BLaER1 treated with 17β-estradiol and CSF1 and Interleukin-3, amounts not matched to agents 10 nM and 100 nM (cell line): ENCODE measurements around the gene PSMC1.

Experiments
- H3K27ac ChIP-seq, 11 experiments: shearing (Covaris generic); formaldehyde crosslinking; 2 replicates each; pipeline ENCODE4 v1.8.1; 2022
- H3K27me3 ChIP-seq, 11 experiments: shearing (Covaris generic); formaldehyde crosslinking; 2 replicates each; pipeline ENCODE4 v1.8.1; 2022
- H3K36me3 ChIP-seq, 11 experiments: shearing (Covaris generic); formaldehyde crosslinking; 2 replicates each; pipeline ENCODE4 v1.8.1; 2022
- H3K4me1 ChIP-seq, 10 experiments: shearing (Covaris generic); formaldehyde crosslinking; 2 replicates each; pipeline ENCODE4 v1.8.1; 2022
- H3K4me2 ChIP-seq, 11 experiments: shearing (Covaris generic); formaldehyde crosslinking; 2 replicates each; pipeline ENCODE4 v1.8.1; 2022
- H3K4me3 ChIP-seq, 10 experiments: shearing (Covaris generic); formaldehyde crosslinking; 2 replicates each; pipeline ENCODE4 v1.8.1; 2022
- H3K9ac ChIP-seq, 11 experiments: shearing (Covaris generic); formaldehyde crosslinking; 2 replicates each; pipeline ENCODE4 v1.8.1; 2022
- H3K9me3 ChIP-seq, 11 experiments: shearing (Covaris generic); formaldehyde crosslinking; replicated peaks in 1 of 11; 2 replicates each; pipeline ENCODE4 v1.8.1; 2022
- H4K20me1 ChIP-seq, 11 experiments: shearing (Covaris generic); formaldehyde crosslinking; 2 replicates each; pipeline ENCODE4 v1.8.1; 2022
- Cebpa-rat ChIP-seq, 11 experiments: shearing (Covaris generic); IDR thresholded peaks; 2 replicates each; pipeline ENCODE4 v1.8.1; 2022

Gene PSMC1

DNA sequence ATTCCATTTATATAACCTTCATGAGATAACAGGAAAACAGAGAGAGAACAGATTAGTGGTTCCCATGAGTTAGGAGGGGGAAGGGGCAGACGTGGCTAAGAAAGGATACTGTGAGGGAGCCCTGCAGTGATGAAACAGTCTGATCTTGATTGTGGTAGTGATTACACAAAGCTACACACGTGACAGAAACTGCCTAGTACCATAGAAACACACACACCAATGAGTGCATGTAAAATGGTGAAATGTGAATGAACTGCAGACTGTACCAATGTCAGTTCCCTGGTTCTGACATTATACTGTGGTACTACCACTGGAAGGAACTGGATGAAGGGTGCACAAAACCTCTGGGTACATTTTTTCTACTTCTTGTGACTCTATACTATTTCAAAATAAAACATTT, 38.5 kb downstream of the PSMC1 start:
- H3K9ac ChIP-seq = no peak overlapping the region
- H3K4me2 ChIP-seq = no peak overlapping the region
- peaks cover 75 to 100% (median 89%) of the 10 kb centered on the region in 11 experiments for H3K36me3 ChIP-seq
- no peak overlapping the region for H3K27ac ChIP-seq
- no peaks in the 10 kb centered on the region for H3K27me3 ChIP-seq
- peaks cover 0 to 15% (median 5%) of the 10 kb centered on the region in 10 experiments; a peak in 13 of 20 replicates for H3K4me1 ChIP-seq
- no peak overlapping the region for H3K4me3 ChIP-seq
- H4K20me1 ChIP-seq = peaks cover 0 to 7% (median 0%) of the 10 kb centered on the region in 11 experiments; a peak in 3 of 22 replicates
- TF ChIP-seq Cebpa-rat (IDR thresholded peaks at IDR 0.05) = no peak
- H3K9me3 ChIP-seq = no peaks in the 10 kb centered on the region

DNA sequence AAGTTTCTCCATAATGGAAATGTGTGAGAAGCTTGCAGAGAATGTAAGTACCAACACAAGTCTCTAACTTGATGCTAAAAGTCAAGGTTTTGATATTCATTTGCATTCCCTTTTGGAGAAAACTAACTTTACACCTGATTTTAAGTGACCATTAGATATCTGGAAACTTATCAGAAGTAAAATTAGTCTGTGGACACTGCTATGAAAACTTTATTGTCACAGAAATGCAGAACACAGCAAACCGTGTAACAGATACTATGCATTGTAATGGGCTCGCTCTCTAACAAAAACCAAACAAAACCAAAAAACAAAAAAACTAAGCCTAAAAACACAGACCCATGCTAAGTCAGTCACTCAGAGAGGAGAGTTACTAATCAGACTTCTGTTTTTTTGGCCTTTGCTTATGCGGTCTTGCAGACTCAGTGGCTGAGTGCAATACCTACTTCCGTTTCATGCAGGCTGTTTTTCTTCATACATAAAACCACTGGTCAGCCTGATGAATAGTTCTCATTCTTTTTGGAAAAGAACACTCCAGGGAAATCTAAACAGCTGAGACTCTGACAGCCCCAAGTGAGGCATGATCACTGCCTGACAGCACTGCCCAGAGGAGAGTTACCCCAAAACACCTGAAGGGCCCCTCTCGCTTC, 39.6 kb downstream of the PSMC1 start:
- H3K36me3 ChIP-seq = peaks cover 65 to 95% (median 80%) of the 10 kb centered on the region in 11 experiments
- H3K9me3 ChIP-seq = no peaks in the 10 kb centered on the region
- peaks cover 2 to 24% (median 13%) of the 10 kb centered on the region in 10 experiments; a peak in 18 of 20 replicates for H3K4me1 ChIP-seq
- H4K20me1 ChIP-seq = peaks cover 0 to 7% (median 0%) of the 10 kb centered on the region in 11 experiments; a peak in 3 of 22 replicates
- no peak overlapping the region for H3K9ac ChIP-seq
- H3K27ac ChIP-seq = no peak overlapping the region
- TF ChIP-seq Cebpa-rat (IDR thresholded peaks at IDR 0.05) = no peak
- H3K4me2 ChIP-seq = no peak overlapping the region
- no peak overlapping the region for H3K4me3 ChIP-seq
- H3K27me3 ChIP-seq = no peaks in the 10 kb centered on the region

DNA sequence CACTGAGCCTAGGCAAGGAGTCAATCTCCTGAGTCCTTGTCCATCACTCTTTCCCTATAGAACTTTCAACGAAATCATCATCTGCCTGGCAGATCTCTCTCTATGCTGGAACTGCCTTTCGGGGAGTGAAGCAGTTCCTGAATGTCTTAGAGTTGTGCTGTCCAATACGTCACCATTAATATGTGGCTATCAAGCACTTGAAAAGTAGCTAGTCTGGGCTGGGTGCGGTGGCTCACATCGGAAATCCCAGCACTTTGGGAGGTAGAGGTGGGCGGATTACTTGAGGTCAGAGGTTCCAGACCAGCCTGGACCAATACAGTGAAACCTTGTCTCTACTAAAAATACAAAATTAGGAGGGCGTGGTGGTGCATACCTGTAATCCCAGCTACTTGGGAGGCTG, 40.3 kb downstream of the PSMC1 start:
- H3K4me3 ChIP-seq = no peak overlapping the region
- H3K27me3 ChIP-seq = no peaks in the 10 kb centered on the region
- no peak overlapping the region for H3K4me2 ChIP-seq
- TF ChIP-seq Cebpa-rat (IDR thresholded peaks at IDR 0.05) = no peak
- H3K9me3 ChIP-seq = no peaks in the 10 kb centered on the region
- peaks cover 5 to 30% (median 17%) of the 10 kb centered on the region in 10 experiments; a peak in 18 of 20 replicates for H3K4me1 ChIP-seq
- peaks cover 59 to 95% (median 77%) of the 10 kb centered on the region in 11 experiments for H3K36me3 ChIP-seq
- H4K20me1 ChIP-seq = peaks cover 0 to 5% (median 0%) of the 10 kb centered on the region in 11 experiments; a peak in 3 of 22 replicates
- H3K9ac ChIP-seq = no peak overlapping the region
- H3K27ac ChIP-seq = no peak overlapping the region

DNA sequence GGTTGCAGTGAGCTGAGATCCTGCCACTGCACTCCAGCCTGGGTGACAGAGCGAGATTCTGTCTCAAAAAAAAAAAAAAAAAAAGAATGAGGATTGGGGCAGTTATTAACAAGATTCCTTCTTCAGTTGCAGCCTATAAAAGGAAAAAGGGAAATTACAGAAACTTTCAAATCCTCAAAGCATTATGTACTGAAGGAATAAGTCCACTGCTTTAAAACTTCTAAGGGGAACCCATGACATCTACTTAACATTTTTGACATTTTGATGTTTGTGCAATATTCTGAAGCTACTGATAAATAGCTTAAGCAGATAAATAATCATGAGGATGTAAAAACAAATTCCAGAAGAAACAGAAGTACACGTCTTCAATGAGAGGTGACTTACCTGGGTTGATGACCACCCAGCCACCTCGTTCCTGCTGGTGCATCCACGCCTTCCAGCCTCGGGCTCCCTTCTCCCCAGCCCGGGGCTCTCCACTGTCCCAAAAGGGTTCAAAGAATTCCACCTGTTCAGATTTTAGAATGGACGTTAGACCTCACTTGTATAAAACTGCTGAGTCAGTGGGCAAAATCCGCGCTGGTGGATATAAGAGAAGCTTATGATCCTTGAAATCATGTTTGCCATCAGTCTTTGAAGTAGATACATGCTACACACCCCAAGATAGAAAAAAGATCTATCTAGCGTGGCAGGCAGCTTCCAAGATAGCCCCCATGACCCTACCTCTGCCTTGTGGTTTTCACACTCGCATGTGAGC, 41.7 kb downstream of the PSMC1 start:
- Histone ChIP-seq H3K27me3 (no peaks in the 10 kb centered on the region), H3K36me3 (peaks cover 55 to 95% (median 75%) of the 10 kb centered on the region in 11 experiments), H3K4me1 (peaks cover 5 to 30% (median 17%) of the 10 kb centered on the region in 10 experiments; a peak in 18 of 20 replicates), H3K4me2 (no peak overlapping the region), H3K4me3 (no peak overlapping the region), H3K27ac (no peak overlapping the region), H3K9ac (no peak overlapping the region), H3K9me3 (no peaks in the 10 kb centered on the region), H4K20me1 (peaks cover 0 to 9% (median 0%) of the 10 kb centered on the region in 11 experiments; a peak in 2 of 22 replicates)
- TF ChIP-seq Cebpa-rat (IDR thresholded peaks at IDR 0.05) = no peak

DNA sequence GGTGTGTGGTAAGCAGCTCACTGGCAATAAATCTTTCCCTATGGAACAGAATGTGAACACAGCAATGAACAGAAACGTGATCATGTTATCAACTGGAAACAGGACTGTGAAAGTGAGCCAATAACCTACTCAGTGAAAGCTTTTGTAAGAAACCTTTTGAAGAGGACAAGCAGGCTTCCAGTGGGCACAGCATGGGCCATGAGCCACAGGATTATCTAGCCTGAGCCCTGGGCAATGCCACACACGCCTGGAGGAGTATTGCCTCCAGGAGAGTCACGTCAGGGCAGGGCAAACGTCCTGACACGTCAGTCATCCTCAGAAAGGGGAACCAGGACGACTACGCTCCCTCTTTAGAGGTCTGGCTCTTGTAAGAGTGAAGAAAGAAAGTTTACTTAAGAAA, 43.1 kb downstream of the PSMC1 start:
- no peak overlapping the region for H3K4me3 ChIP-seq
- H3K4me1 ChIP-seq = peaks cover 5 to 30% (median 17%) of the 10 kb centered on the region in 10 experiments; a peak in 18 of 20 replicates
- H3K9ac ChIP-seq = no peak overlapping the region
- H3K27ac ChIP-seq = peak overlapping the region in 5 of 11 experiments; percentile 2 to 44 (median 20); a peak in 2 of 22 replicates
- peak overlapping the region in 3 of 11 experiments; percentile 13 to 30 (median 20); a peak in 3 of 22 replicates for H3K4me2 ChIP-seq
- no peaks in the 10 kb centered on the region for H3K27me3 ChIP-seq
- peaks cover 0 to 9% (median 0%) of the 10 kb centered on the region in 11 experiments; a peak in 2 of 22 replicates for H4K20me1 ChIP-seq
- no peak for TF ChIP-seq Cebpa-rat (IDR thresholded peaks at IDR 0.05)
- no peaks in the 10 kb centered on the region for H3K9me3 ChIP-seq
- peaks cover 55 to 95% (median 75%) of the 10 kb centered on the region in 11 experiments for H3K36me3 ChIP-seq

DNA sequence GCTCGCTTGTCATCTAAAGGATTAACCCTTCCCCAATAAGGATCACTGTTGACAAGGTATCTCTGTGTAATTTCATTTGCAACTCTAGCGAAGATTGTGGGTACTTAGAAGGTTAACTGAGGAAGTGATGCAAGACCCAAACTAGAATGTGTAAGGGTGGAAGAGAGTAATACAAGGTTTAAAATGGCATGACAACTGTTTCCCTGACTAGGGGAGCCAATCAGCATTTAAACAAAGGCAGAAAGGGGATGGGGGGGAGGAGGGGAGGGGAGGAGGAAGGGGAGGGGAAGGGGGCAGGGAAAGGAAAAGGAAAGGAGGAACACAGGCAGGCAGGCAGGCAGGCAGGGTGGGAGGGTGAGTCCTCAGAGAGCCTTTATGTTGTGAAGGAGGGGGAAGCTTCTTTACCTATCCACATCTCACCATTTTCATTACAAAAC, 44.3 kb downstream of the PSMC1 start:
- peaks cover 0 to 9% (median 0%) of the 10 kb centered on the region in 11 experiments; a peak in 1 of 22 replicates for H4K20me1 ChIP-seq
- H3K27me3 ChIP-seq = no peaks in the 10 kb centered on the region
- peak overlapping the region in 10 of 11 experiments; percentile 26 to 64 (median 40); a peak in 13 of 22 replicates for H3K27ac ChIP-seq
- H3K4me3 ChIP-seq = no peak overlapping the region
- TF ChIP-seq Cebpa-rat (IDR thresholded peaks at IDR 0.05) = no peak
- peak overlapping the region in 5 of 11 experiments; percentile 30 to 46 (median 36); a peak in 5 of 22 replicates for H3K9ac ChIP-seq
- H3K9me3 ChIP-seq = no peaks in the 10 kb centered on the region
- H3K4me2 ChIP-seq = peak overlapping the region in 8 of 11 experiments; percentile 20 to 51 (median 40); a peak in 15 of 22 replicates
- peaks cover 58 to 95% (median 76%) of the 10 kb centered on the region in 11 experiments for H3K36me3 ChIP-seq
- peaks cover 5 to 30% (median 17%) of the 10 kb centered on the region in 10 experiments; a peak in 18 of 20 replicates for H3K4me1 ChIP-seq

DNA sequence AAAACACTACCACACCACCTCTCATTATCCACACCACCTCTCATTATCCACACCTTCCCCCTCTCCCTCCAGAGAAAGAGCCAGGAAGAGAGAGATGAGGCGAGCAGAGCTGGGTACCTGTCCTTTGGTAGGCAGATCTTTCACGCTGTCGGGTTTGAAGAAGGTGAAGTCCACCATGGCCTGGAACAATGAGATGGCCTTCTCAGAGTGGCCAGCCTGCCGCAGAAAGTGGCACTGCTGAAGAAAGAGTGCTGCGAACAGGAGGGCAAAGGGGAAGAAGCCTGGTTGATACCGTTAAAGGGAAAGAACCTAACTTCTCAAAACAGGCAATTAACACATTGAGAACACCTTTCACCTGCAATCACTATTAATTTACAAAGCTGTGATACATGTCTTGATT, 44.8 kb downstream of the PSMC1 start:
- H4K20me1 ChIP-seq = peaks cover 0 to 9% (median 0%) of the 10 kb centered on the region in 11 experiments; a peak in 1 of 22 replicates
- no peak overlapping the region for H3K4me3 ChIP-seq
- peak overlapping the region in 9 of 11 experiments; percentile 16 to 51 (median 39); a peak in 14 of 22 replicates for H3K4me2 ChIP-seq
- peaks cover 5 to 30% (median 17%) of the 10 kb centered on the region in 10 experiments; a peak in 18 of 20 replicates for H3K4me1 ChIP-seq
- TF ChIP-seq Cebpa-rat (IDR thresholded peaks at IDR 0.05) = no peak
- peak overlapping the region in 10 of 11 experiments; percentile 18 to 64 (median 40); a peak in 11 of 22 replicates for H3K27ac ChIP-seq
- H3K9me3 ChIP-seq = no peaks in the 10 kb centered on the region
- peaks cover 60 to 95% (median 76%) of the 10 kb centered on the region in 11 experiments for H3K36me3 ChIP-seq
- H3K9ac ChIP-seq = peak overlapping the region in 6 of 11 experiments; percentile 27 to 46 (median 35); a peak in 7 of 22 replicates
- H3K27me3 ChIP-seq = no peaks in the 10 kb centered on the region

DNA sequence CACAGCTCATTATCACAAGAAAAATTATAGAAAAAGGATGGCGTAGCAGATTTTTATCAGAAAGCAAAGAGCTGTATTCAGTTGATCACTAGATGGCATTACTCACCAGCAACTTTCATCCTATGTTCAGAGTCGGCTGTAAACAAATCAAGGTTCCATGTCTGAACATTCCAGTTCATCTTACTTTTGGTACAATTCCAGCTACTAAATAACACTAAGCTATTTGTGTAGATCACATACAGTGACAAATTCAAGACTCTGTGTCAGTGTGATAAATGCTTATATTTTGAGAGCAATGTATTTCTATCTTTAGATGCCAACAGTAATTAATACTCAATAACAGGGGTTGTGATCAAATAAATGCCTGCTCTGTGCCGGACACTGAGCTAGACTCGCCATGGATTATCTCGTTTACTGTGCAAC, 45.3 kb downstream of the PSMC1 start:
- Histone ChIP-seq H3K27me3 (no peaks in the 10 kb centered on the region), H3K4me3 (no peak overlapping the region), H3K4me2 (no peak overlapping the region; a peak in 1 of 22 replicates), H3K4me1 (peaks cover 5 to 30% (median 17%) of the 10 kb centered on the region in 10 experiments; a peak in 18 of 20 replicates), H3K36me3 (peaks cover 55 to 95% (median 76%) of the 10 kb centered on the region in 11 experiments), H4K20me1 (peaks cover 0 to 9% (median 0%) of the 10 kb centered on the region in 11 experiments; a peak in 1 of 22 replicates), H3K27ac (peak overlapping the region in 3 of 11 experiments; percentile 21 to 34 (median 22); a peak in 3 of 22 replicates), H3K9ac (no peak overlapping the region), H3K9me3 (no peaks in the 10 kb centered on the region)
- TF ChIP-seq Cebpa-rat (IDR thresholded peaks at IDR 0.05) = no peak
